Lower leg skin (tissue), 3 donors: ENCODE results near the gene PPME1.

Source experiments
- POLR2A ChIP-seq, 2 donors: fragments of 450-650 bp; IDR thresholded peaks; one replicate each; pipeline ENCODE4 v1.6.1; 2016 to 2017; ENCODE audit warnings: antibody characterized with exemption in 2 of 2, mild to moderate bottlenecking in 1 of 2, moderate library complexity in 1 of 2
- TF ChIP-seq, protein P1 (sequence below), 3 donors: fragments of 450-650 bp; IDR thresholded peaks; one replicate each; pipeline ENCODE4 v1.5.1; 2016; ENCODE audit warnings: antibody characterized with exemption in 3 of 3, mild to moderate bottlenecking in 3 of 3, moderate library complexity in 2 of 3

DNA sequence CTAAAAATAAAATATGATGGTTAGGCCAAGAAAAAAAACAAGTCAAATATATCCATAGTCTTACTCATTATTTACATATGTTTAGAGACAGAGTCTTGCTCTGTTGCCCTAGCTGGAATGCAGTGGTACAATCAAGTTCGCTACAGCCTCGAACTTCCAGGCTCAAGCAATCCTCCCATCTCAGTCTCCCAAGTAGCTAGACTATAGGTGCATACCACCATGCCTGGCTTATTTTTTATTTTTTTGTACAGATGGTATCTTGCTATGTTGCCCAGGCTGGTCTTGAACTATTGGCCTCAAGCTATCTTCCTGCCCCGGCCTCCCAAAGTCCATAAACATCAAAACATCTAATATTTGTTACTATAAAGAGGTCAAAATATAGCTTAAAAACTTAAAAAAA lies 36.4 kb upstream of the PPME1 start:
- TF ChIP-seq, protein P1, sequence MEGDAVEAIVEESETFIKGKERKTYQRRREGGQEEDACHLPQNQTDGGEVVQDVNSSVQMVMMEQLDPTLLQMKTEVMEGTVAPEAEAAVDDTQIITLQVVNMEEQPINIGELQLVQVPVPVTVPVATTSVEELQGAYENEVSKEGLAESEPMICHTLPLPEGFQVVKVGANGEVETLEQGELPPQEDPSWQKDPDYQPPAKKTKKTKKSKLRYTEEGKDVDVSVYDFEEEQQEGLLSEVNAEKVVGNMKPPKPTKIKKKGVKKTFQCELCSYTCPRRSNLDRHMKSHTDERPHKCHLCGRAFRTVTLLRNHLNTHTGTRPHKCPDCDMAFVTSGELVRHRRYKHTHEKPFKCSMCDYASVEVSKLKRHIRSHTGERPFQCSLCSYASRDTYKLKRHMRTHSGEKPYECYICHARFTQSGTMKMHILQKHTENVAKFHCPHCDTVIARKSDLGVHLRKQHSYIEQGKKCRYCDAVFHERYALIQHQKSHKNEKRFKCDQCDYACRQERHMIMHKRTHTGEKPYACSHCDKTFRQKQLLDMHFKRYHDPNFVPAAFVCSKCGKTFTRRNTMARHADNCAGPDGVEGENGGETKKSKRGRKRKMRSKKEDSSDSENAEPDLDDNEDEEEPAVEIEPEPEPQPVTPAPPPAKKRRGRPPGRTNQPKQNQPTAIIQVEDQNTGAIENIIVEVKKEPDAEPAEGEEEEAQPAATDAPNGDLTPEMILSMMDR (IDR thresholded peaks at IDR 0.05): no peak
- TF ChIP-seq POLR2A (IDR thresholded peaks at IDR 0.05): no peak
